IgD-negative memory B cell (primary cell): ENCODE measurements around the gene CDC42EP5. TPM values are rescaled to one million over a fixed set of nuclear protein-coding genes. Genes with fewer than 3 reads are reported as not detected.

Source experiments
- H3K27ac Mint-ChIP-seq, 3 donors: one replicate each; pipeline ENCODE4 v1.8.0; 2020 to 2022; ENCODE audit warnings: mild to moderate bottlenecking in 3 of 3, mixed read lengths in 3 of 3, moderate library complexity in 1 of 3
- H3K27me3 Mint-ChIP-seq: one replicate; pipeline ENCODE4 v1.8.0; 2021; ENCODE audit warnings: mixed read lengths
- H3K36me3 Mint-ChIP-seq: one replicate; pipeline ENCODE4 v1.8.0; 2020; ENCODE audit warnings: mild to moderate bottlenecking, mixed read lengths
- H3K4me1 Mint-ChIP-seq, 3 donors: one replicate each; pipeline ENCODE4 v1.8.0; 2020 to 2022; ENCODE audit warnings: mixed read lengths in 3 of 3, mild to moderate bottlenecking in 1 of 3
- H3K4me3 Mint-ChIP-seq, 4 donors: one replicate each; pipeline ENCODE4 v1.8.0; 2020 to 2022; ENCODE audit warnings: mild to moderate bottlenecking in 4 of 4, mixed read lengths in 4 of 4, moderate library complexity in 3 of 4
- H3K9me3 Mint-ChIP-seq, 3 donors: one replicate each; pipeline ENCODE4 v1.8.0; 2020 to 2021; ENCODE audit warnings: mixed read lengths in 3 of 3, mild to moderate bottlenecking in 1 of 3
- polyA plus RNA-seq: library from polyadenylated mRNA; unstranded; fragments of 300-500 nt; fragmentation: Illumina TruSeq; gene quantifications from one replicate; pipeline ENCODE4 v1.2.3, GENCODE V29; 2021

Gene CDC42EP5
- polyA plus RNA-seq, 1 donor from 2014 or later = not detected

DNA sequence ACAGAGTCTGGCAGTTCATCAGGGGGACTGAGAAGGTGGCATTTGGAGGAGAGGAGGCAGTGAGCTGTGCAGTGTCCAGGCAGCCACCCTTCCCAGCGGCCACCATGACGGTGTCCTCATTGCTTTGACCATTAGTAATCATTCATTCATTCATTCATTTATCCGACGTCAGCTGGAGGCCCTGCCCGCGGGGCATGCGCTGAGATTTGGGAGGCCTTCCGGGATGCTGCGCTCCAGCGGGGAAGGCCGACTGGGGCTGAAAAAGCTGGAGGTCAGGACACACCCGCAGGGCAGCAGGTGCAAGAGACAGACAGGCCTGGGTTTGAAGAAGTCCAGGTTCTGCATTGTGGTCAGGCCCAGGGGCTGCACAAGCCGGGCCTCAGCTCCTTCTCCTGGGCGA, 48.9 kb downstream of the CDC42EP5 start:
- no peaks in the 10 kb centered on the region for H3K9me3 Mint-ChIP-seq
- no peak overlapping the region for H3K4me3 Mint-ChIP-seq
- H3K36me3 Mint-ChIP-seq = peaks cover 1% of the 10 kb centered on the region
- H3K27ac Mint-ChIP-seq = peak overlapping the region in 2 of 3 donors; percentile 13 to 39
- peaks cover 0 to 5% (median 0%) of the 10 kb centered on the region in 3 donors for H3K4me1 Mint-ChIP-seq
- H3K27me3 Mint-ChIP-seq = peaks cover 39% of the 10 kb centered on the region

- H3K4me3 Mint-ChIP-seq = no peak overlapping the region
- H3K27me3 Mint-ChIP-seq = peaks cover 35% of the 10 kb centered on the region
- H3K36me3 Mint-ChIP-seq = peaks cover 1% of the 10 kb centered on the region
- H3K4me1 Mint-ChIP-seq = peaks cover 0 to 11% (median 11%) of the 10 kb centered on the region in 3 donors
- no peak overlapping the region for H3K27ac Mint-ChIP-seq
- no peaks in the 10 kb centered on the region for H3K9me3 Mint-ChIP-seq
These were observed 51.0 kb downstream of the CDC42EP5 start for GRCh38 chr19:54422136-54422535.

DNA sequence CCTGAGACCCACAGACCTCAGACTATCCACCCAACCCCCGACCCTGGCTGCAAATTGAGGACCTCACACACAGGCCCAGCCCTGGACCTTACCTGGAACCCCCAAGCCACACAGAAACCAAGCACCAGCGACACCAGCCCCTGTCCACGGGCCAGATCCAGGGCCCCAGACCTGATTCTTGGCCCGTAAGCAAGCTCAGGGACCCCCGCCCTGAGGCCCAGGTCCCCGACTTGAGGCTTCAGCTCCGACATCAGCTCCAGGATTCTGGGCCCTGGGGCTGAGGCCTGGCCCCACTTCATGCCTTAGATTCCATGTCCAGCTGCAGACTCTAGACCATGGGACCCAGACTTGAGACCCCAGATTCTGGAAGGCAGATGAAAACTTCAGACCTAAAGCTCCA, 51.6 kb downstream of the CDC42EP5 start:
- Mint-ChIP-seq H3K4me3 (no peak overlapping the region), H3K4me1 (peaks cover 0 to 13% (median 13%) of the 10 kb centered on the region in 3 donors), H3K36me3 (peaks cover 1% of the 10 kb centered on the region), H3K27me3 (peaks cover 37% of the 10 kb centered on the region), H3K9me3 (no peaks in the 10 kb centered on the region), H3K27ac (no peak overlapping the region)

GRCh38 chr19:54421169-54421516, 52.0 kb downstream of the CDC42EP5 start:
- no peaks in the 10 kb centered on the region for H3K9me3 Mint-ChIP-seq
- peaks cover 1% of the 10 kb centered on the region for H3K36me3 Mint-ChIP-seq
- H3K4me1 Mint-ChIP-seq = peaks cover 0 to 13% (median 13%) of the 10 kb centered on the region in 3 donors
- peaks cover 36% of the 10 kb centered on the region for H3K27me3 Mint-ChIP-seq
- no peak overlapping the region for H3K4me3 Mint-ChIP-seq
- no peak overlapping the region for H3K27ac Mint-ChIP-seq

DNA sequence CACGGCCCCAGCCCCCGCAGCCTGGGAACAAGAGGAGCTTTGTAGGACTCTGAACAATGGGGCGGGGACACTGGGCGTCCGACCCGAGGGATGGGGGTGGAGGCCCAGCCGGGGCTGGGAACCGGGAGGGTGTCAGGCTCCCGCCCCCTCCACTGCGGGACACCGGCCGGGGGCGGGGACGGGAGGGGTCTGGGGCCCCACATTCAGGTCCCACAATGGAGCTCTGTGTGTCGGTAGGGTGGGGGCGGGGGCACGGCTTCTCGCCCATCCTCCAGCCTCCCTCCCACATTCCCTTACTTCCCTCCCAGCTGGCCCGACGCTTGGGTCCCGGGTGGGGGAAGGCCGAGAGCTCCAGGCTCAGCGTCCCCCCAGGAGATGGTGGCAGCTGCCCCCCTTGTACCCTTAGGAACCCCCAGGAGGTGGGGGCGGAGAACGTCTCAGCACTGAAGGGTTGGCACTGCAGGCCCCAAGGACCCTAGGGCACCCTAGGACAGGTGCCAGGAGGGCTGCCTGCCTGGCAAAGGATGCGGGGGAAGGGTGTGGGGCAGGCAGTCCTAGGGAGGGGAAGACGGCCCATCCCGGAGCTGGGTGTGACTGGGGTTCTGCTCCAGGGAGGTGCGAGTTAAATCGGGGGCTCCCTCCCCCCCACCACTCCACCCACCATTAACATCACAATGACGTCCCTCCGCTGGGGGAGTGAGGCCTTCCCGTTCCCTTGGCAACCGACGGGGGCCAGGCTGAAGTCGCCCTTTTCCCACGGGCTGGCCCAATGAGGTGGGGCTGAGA, 52.5 kb downstream of the CDC42EP5 start:
- H3K27ac Mint-ChIP-seq = no peak overlapping the region
- peaks cover 34% of the 10 kb centered on the region for H3K27me3 Mint-ChIP-seq

GRCh38 chr19:54420068-54420382, 53.1 kb downstream of the CDC42EP5 start:
- Mint-ChIP-seq H3K9me3 (no peaks in the 10 kb centered on the region), H3K4me3 (no peak overlapping the region), H3K27me3 (peaks cover 34% of the 10 kb centered on the region), H3K36me3 (peaks cover 1% of the 10 kb centered on the region), H3K27ac (no peak overlapping the region), H3K4me1 (peaks cover 0 to 13% (median 13%) of the 10 kb centered on the region in 3 donors)

More for the DNA sequence above, 52.5 kb downstream of the CDC42EP5 start:
- no peaks in the 10 kb centered on the region for H3K9me3 Mint-ChIP-seq
- peaks cover 1% of the 10 kb centered on the region for H3K36me3 Mint-ChIP-seq
- peaks cover 0 to 13% (median 13%) of the 10 kb centered on the region in 3 donors for H3K4me1 Mint-ChIP-seq
- no peak overlapping the region for H3K4me3 Mint-ChIP-seq

GRCh38 chr19:54418930-54419800, 53.9 kb downstream of the CDC42EP5 start:
- Mint-ChIP-seq H3K27me3 (peaks cover 32% of the 10 kb centered on the region), H3K27ac (no peak overlapping the region), H3K9me3 (peaks cover 0 to 2% (median under 1%) of the 10 kb centered on the region in 3 donors), H3K4me3 (no peak overlapping the region), H3K36me3 (peaks cover 1% of the 10 kb centered on the region), H3K4me1 (peaks cover 0 to 13% (median 13%) of the 10 kb centered on the region in 3 donors)

DNA sequence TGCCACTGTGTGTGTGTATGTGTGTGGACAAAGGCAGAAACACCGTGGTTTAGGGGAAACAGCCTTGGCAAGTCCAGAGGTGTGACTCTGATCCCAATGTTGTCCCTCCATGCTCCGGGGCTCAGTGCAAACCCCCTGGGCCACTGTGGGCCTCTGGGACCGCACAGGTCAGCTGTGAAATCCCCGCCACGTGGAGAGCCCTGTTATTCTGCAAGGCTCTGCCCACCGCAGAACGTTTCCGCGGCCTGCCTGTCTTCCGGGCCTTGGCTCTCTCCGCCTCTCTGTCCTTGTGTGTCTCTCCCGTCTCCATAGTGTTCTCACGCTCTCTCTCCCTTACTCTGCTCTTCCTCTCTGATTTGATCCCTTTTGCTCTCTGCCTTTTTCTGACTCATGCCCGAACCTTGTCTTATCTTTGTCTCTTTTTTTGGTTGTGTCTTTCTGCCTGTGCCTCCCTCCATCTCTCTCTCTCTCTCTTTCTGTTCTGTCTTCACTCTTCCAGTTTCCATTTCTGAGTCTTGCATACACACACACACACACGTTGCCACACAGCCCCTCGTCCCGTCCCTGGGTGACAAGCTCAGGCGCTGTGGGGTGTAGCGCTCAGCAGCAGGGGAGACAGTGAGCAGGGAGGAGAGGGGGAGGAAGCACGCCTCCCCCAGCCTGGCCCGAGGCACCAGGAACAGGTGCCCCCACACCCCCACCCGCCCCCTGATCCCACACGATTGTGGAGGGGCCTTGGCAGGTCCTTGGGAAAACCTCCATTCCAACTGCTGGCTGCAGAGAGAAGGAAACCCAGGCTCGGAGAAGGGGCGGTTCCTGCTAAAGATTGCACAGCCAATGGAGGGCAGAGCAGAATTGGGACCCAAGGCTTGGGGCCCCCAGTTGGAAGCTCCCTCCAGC, 54.8 kb downstream of the CDC42EP5 start:
- Mint-ChIP-seq H3K27me3 (peaks cover 28% of the 10 kb centered on the region), H3K27ac (no peak overlapping the region), H3K9me3 (peaks cover 0 to 3% (median 2%) of the 10 kb centered on the region in 3 donors), H3K4me3 (peak overlapping the region in 2 of 4 donors; percentile 56 to 70), H3K36me3 (peaks cover 1% of the 10 kb centered on the region), H3K4me1 (peaks cover 0 to 13% (median 9%) of the 10 kb centered on the region in 3 donors)

DNA sequence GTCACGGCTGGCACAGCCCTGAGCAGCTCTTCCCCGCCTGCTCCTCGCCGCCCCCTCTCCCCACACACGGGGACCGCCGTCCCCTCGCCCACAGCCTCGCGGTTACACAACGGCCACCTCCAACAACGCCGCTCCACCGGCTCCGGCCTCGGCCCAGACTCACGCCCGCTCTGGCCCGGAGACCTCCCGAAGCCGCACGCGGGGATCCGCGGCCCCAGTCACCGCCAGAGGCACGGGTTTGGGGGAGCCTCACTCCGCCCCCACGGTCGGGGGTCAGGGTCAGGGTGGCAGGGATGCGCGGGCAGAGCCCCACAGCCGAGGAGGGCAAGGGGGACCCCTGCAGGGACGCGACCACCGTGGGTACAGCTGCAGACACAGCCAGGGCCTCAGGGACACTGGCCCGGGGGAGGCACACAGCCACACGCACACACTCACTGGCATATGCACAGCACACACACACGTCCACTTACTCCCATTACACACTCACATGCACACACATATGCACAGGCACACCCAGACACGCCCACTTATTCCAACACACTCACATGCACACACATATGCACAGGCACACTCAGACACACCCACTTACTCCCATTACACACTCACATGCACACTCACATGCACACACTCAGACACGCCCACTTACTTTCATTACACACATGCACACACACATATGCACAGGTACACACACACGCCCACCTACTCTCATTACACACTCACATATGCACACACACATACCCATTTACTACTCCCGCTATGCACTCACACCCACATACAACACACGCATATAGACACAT, 56.2 kb downstream of the CDC42EP5 start:
- H3K36me3 Mint-ChIP-seq = no peaks in the 10 kb centered on the region
- H3K27me3 Mint-ChIP-seq = peaks cover 27% of the 10 kb centered on the region
- H3K9me3 Mint-ChIP-seq = peaks cover 0 to 3% (median 2%) of the 10 kb centered on the region in 3 donors
- H3K4me1 Mint-ChIP-seq = peaks cover 0 to 13% (median 9%) of the 10 kb centered on the region in 3 donors
- H3K27ac Mint-ChIP-seq = no peak overlapping the region
- H3K4me3 Mint-ChIP-seq = no peak overlapping the region

DNA sequence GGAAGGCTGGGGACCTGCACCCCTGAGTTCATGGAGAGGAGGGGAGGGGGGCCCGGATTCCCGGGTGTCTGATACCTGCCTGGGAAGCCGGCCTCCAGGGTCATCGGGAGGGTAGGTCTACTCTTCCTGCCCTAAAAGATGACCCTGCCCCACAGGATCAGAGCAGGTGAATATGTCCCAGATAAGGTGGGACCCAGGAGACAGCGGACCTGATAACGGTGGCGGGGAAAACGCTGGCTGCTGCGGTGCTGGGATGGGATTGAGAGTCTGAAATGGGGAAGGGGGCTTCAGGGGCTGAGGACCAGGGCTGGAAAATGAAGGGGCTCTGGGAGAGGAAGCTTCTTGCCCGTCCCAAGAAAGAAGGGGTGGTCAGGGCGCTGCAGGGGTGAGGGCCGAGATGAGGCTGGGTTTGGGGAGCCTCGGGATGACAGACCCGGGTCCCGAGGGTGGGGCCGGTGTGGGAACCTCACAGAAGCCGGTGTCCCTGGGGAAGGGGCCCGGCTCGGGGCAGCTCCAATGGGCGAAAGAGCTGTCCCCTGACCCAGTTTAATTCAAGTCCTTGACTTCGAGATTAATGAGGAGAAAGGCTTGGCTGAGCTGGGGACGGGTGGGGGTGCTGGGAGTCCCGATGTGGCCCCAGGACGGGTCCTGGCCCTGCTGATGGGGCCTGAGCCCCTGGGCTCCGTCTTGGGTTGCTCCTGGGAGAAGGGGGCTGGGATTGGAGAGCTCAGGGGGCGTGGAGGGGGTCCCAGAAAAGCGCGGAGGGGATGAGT, 57.0 kb downstream of the CDC42EP5 start:
- peaks cover 0 to 3% (median 2%) of the 10 kb centered on the region in 3 donors for H3K9me3 Mint-ChIP-seq
- peak overlapping the region in 1 of 4 donors; percentile 30 for H3K4me3 Mint-ChIP-seq
- peaks cover 27% of the 10 kb centered on the region for H3K27me3 Mint-ChIP-seq
- no peak overlapping the region for H3K27ac Mint-ChIP-seq
- peaks cover 0 to 13% (median 9%) of the 10 kb centered on the region in 3 donors for H3K4me1 Mint-ChIP-seq
- no peaks in the 10 kb centered on the region for H3K36me3 Mint-ChIP-seq

GRCh38 chr19:54415208-54415900, 57.7 kb downstream of the CDC42EP5 start, which contains the start of gene TTYH1:
Gene TTYH1 (plus strand): TSS chr19:54415464. CDS start chr19:54415553, 89 bp downstream.
- H3K27ac Mint-ChIP-seq = no peak within 1 kb of the TSS
- H3K27me3 Mint-ChIP-seq = peaks cover 27% of the 10 kb centered on the region
- peak within 1 kb of the TSS in 1 of 4 donors; percentile 37 for H3K4me3 Mint-ChIP-seq
- peaks cover 0 to 3% (median 2%) of the 10 kb centered on the region in 3 donors for H3K9me3 Mint-ChIP-seq
- H3K4me1 Mint-ChIP-seq = peaks cover 0 to 13% (median 9%) of the 10 kb centered on the region in 3 donors
- H3K36me3 Mint-ChIP-seq = no peaks in the 10 kb centered on the region
